Putamen (tissue), 1 donor: ENCODE measurements around the gene RAB19.

Source experiments
- DNase-seq: peaks from one replicate; pipeline ENCODE4 v3.0.0-alpha.2; 2016; ENCODE audit warnings: low spot score

Gene RAB19, protein sequence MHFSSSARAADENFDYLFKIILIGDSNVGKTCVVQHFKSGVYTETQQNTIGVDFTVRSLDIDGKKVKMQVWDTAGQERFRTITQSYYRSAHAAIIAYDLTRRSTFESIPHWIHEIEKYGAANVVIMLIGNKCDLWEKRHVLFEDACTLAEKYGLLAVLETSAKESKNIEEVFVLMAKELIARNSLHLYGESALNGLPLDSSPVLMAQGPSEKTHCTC

GRCh38 chr7:140403878-140404564 is at the start of gene RAB19:
Gene RAB19, plus strand, starts transcription at chr7:140404058. Its CDS starts 3,589 bp downstream, at chr7:140407647.
- no peak for DNase-seq

- no peak for DNase-seq
Measured at GRCh38 chr7:140358024-140358411, 45.8 kb upstream of the RAB19 start.

GRCh38 chr7:140358412-140359051 is 45.3 kb upstream of the RAB19 start:
- no peak for DNase-seq

DNA sequence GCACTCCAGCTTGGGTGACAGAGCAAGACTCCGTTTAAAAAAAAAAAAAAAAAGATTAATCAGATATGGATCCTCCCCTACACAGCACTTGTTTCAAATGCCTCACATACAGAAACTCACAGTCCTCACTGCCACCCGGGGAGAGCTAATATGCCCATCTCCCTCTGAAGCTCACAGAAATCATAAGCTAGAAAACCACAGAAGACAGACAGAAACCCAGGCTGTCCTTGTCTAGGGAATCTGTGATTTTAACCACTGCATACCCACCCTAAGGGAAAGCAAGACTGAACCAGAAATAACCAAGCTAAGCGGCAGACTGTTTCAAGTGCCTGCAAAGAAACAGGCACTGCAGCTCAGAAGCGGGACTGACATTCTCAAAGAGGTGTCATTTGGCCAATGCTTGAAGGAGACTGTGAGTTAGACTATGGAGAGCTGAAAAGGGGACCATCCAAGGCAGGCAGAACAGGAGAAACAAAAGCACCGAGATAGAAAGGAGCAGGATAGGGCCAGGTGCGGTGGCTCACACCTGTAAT is 43.1 kb upstream of the RAB19 start:
- DNase-seq: no peak

DNA sequence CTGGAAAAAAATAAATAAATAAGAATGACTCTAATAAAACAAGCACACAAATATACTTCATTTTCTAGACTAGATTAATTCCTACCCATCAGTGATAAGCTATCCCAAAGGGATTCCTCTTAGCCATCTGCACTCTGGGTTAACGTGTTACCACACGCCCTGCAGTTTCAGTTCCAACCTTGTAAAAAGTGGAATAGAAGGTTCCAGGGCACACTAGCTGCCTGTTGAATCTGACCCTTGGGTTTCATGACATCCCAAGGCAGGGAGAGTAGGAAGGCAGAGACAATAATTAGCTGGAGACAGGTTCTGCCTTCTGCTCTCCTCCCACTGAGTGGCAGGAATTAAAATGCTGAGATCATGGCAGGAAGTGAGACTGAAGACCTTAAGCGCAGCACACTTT is 39.0 kb upstream of the RAB19 start:
- DNase-seq: no peak

DNA sequence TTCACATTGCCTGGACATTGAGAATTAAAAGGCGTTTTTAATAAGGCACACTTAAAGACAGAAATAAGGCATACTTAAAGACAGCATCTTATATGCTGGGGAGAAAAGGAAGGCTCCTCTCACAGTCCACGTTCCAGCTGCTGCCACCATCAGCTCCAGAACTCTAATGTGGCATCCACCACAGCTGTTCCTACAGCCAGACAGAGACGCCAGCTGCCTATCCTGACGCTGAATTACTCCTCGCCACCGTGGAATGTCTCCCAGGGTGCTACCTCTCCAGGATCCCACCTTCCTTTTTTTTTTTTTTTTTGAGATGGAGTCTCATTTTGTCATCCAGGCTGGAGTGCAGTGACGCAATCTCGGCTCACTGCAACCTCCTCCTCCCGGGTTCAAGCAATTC is 36.3 kb upstream of the RAB19 start:
- DNase-seq: no peak

- DNase-seq: no peak
Measured at GRCh38 chr7:140369294-140369693, 34.6 kb upstream of the RAB19 start.

DNA sequence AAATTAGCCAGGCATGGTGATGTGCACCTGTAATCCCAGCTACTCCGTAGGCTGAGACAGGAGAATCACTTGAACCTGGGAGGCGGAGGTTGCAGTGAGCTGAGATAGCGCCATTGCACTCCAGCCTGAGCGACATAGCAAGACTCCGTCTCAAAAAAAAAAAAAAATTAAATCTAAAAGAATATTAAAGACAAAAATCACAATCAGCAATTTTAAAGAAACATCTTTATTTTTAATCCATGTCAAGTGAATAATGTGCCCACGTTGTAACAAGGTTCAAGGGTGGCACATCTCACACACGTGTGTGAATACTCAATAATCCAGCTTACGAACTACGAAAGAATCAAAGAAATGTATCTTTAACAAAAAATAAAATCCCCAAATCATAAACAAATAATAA is 28.5 kb upstream of the RAB19 start:
- no peak for DNase-seq

DNA sequence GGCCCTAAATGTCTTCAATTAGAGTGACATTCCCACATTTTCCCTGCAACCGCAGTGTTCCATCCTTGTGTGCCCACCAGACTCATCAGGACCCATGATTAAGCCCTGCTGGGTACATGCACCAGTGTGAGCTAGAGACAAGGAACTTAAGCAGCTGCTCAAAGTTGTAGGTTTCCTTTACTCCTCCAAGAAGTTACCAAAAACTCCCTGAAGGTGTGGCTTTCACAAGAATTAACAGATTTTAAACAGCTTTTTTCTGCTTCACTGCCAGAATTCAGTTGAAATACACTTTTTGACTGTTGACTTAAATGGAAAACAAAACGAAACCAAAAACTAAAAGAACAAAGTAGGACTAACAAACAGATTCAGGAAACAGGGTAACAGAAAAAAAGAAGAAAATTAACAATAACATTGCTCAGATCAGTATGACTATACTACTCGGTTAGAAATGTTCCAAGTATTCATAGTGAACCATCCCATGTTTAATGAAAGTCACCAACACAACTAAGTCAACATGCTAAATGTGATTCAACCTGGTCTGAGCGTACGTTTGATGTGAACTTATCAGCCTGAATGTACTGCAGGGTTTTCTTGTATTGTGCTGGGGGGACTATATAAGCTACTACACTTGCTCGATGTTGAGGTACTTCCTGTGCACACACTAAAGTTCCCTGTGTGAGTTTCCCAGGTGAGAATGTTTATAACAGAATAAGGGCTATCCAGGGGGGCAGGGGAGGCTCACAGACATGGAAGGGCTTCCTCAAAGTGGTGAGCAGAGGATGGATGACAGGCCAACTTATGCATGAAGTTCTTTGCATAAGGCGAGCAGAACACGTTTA is 27.7 kb upstream of the RAB19 start:
- DNase-seq: no peak

- DNase-seq: no peak
Measured at GRCh38 chr7:140383954-140384713, 19.7 kb upstream of the RAB19 start.

GRCh38 chr7:140384894-140385545 is 18.8 kb upstream of the RAB19 start:
- no peak for DNase-seq

DNA sequence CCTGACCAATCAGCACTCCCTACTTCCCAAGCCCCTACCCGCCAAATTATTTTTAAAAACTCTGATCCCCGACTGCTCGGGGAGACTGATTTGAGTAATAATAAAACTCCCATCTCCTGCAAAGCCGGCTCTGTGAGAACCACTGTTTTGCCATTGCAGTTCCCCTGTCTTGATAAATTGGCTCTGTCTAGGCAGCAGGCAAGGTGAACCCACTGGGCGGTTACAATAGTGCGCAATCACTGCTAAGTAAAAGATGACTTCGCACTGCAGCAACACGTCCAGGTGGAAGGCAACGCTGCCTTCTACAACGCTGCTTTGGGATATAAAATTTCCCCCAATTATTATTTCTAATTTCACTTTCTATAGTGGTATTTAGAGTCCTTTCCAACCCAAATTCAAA is 14.4 kb upstream of the RAB19 start:
- DNase-seq: no peak

GRCh38 chr7:140390034-140390433 is 13.8 kb upstream of the RAB19 start:
- DNase-seq: no peak

- DNase-seq: no peak
Measured at GRCh38 chr7:140390466-140391190, 13.2 kb upstream of the RAB19 start.

DNA sequence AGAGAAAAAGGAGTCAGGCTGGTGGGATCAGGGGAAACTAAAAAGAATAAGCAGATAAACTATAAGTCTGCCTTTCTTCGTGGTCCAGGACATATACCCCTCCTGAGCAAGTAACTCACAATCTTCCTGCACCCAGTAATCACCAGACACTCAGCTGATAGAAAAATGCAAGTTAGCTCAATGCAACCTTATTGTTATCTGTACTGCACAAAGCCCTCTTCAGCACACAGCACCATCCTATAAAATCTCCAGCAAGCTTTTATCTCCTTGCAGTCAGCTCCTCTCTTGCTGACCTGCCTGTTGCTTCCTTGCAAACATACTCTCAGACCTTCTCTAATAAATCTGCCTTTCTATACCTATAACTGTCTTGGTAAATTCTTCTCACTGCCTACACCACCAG is 12.2 kb upstream of the RAB19 start:
- no peak for DNase-seq

GRCh38 chr7:140393756-140394306 is 10.0 kb upstream of the RAB19 start:
- no peak for DNase-seq

- DNase-seq: peak; percentile 70
Measured at GRCh38 chr7:140397784-140398750, 5.8 kb upstream of the RAB19 start, which contains the start of gene SLC37A3. Gene SLC37A3, minus strand, starts transcription at chr7:140398530. Its CDS starts 16,004 bp downstream, at chr7:140382526.

- DNase-seq: no peak
Measured at GRCh38 chr7:140398821-140399220, 5.0 kb upstream of the RAB19 start.

DNA sequence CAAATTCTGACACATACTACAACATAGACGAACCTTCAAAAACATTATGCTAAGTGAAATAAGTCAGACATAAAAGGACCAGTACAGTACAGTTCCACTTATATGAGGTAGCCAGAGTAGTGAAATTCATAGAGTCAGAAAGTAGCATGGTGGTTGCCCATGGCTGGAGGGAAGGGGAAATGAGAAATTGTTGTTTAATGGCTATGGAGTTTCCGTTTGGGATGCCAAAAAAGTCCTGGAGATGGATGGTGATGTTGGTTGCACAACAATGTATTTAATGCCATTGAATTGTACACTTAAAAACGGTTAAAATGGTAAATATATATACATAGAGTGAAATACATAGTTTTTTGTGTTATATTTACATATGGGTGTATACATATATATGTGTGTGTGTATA is 3.5 kb upstream of the RAB19 start:
- no peak for DNase-seq
